ENCODE measurements around the gene DHRSX. TPM values are rescaled to one million over a fixed set of nuclear protein-coding genes. Genes with fewer than 3 reads are reported as not detected.

DHRSX gene
- total and polyA plus RNA-seq, 10 of the 15 experiments (the other 5 are each of a cell fraction or from before 2014, with no cell fraction given) = 1.7 to 39.5 (median 16.5) TPM

DNA sequence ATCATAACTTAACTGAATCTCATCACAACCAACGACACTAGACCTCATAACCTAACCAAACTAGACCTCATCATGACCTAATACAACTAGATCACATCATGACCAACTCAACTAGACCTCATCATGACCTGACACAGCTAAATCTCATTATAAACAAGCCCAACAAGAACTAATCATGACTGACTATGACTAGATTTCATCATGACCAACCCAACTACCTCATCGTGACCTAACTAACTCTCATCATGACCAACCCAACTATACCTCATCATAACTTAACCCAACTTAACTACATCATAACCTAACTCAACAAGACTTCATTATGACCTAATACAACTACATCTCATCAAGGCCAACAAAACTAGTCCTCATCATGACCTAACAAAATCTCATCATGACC lies 86.8 kb downstream of the DHRSX start:
- ChIA-PET SMC1A (ENCODE audit: uncharacterized antibody, unreplicated experiment) (no interaction called here), RAD21 (ENCODE audit: unreplicated experiment) (no interaction called here), CTCF (no interaction called here), POLR2A (no interaction called here)
- H3K27me3 ChIP-seq (replicated peaks in 1 of 2; ENCODE audit: control insufficient read depth in 2 of 2, insufficient read depth in 2 of 2, low read length in 1 of 2) = no peaks in the 10 kb centered on the region
- FAIRE-seq (no peak), ATAC-seq (no peak), DNase-seq (ENCODE audit: low read depth, low spot score) (no peak)
- 53% methylated on average over 2 of the region's 2 CpGs for WGBS (ENCODE audit: insufficient coverage, insufficient replicate concordance, low lambda C conversion rate, missing lambda C conversion rate)
- in situ Hi-C loops (cut with MboI) (no loop called here), intact Hi-C loops (cut with micrococcal nuclease; ENCODE audit: unreplicated experiment) (no loop called here)
- TF ChIP-seq, protein P1, sequence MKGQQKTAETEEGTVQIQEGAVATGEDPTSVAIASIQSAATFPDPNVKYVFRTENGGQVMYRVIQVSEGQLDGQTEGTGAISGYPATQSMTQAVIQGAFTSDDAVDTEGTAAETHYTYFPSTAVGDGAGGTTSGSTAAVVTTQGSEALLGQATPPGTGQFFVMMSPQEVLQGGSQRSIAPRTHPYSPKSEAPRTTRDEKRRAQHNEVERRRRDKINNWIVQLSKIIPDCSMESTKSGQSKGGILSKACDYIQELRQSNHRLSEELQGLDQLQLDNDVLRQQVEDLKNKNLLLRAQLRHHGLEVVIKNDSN (IDR thresholded peaks at IDR 0.05; ENCODE audit: borderline replicate concordance, extremely low read length, insufficient read depth, low read depth, low read length) = no peak
- TF ChIP-seq CEBPB (IDR thresholded peaks at IDR 0.05; ENCODE audit: borderline replicate concordance in 1 of 2, low read depth in 2 of 2, low read length in 2 of 2) (no peak), NR2C2 (IDR thresholded peaks at IDR 0.05; ENCODE audit: borderline replicate concordance, control insufficient read depth, insufficient read length, low read depth) (no peak), CHD4 (IDR thresholded peaks at IDR 0.05) (no peak), MXI1 (IDR thresholded peaks at IDR 0.05; ENCODE audit: low read depth, low read length) (no peak)
- TF ChIP-seq, protein P2, sequence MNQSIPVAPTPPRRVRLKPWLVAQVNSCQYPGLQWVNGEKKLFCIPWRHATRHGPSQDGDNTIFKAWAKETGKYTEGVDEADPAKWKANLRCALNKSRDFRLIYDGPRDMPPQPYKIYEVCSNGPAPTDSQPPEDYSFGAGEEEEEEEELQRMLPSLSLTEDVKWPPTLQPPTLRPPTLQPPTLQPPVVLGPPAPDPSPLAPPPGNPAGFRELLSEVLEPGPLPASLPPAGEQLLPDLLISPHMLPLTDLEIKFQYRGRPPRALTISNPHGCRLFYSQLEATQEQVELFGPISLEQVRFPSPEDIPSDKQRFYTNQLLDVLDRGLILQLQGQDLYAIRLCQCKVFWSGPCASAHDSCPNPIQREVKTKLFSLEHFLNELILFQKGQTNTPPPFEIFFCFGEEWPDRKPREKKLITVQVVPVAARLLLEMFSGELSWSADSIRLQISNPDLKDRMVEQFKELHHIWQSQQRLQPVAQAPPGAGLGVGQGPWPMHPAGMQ (IDR thresholded peaks at IDR 0.05; ENCODE audit: borderline replicate concordance) = no peak
- TF ChIP-seq, protein P3, sequence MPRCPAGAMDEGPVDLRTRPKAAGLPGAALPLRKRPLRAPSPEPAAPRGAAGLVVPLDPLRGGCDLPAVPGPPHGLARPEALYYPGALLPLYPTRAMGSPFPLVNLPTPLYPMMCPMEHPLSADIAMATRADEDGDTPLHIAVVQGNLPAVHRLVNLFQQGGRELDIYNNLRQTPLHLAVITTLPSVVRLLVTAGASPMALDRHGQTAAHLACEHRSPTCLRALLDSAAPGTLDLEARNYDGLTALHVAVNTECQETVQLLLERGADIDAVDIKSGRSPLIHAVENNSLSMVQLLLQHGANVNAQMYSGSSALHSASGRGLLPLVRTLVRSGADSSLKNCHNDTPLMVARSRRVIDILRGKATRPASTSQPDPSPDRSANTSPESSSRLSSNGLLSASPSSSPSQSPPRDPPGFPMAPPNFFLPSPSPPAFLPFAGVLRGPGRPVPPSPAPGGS (IDR thresholded peaks at IDR 0.05; ENCODE audit: borderline replicate concordance, insufficient read depth, low read depth, low read length, poor library complexity, severe bottlenecking) = peak; percentile 22
- no peaks in the 10 kb centered on the region for H3K4me1 ChIP-seq (ENCODE audit: control insufficient read depth, insufficient read depth, low read length)
- H3K9ac ChIP-seq (ENCODE audit: control insufficient read depth, insufficient read depth, low read length) = no peak overlapping the region
- BruUV-seq (replicated peaks) = no TSS peak
- no peaks in the 10 kb centered on the region for H4K20me1 ChIP-seq (ENCODE audit: control insufficient read depth, insufficient read depth)
- no peaks in the 10 kb centered on the region for H3K79me2 ChIP-seq (ENCODE audit: control insufficient read depth, insufficient read depth, low read length)
- H2AFZ ChIP-seq (ENCODE audit: control insufficient read depth, low read depth, low read length) = no peak overlapping the region
- H3K4me3 ChIP-seq = no peak overlapping the region
- H3K36me3 ChIP-seq (ENCODE audit: control insufficient read depth in 2 of 2, insufficient read depth in 2 of 2, low read length in 1 of 2) = peaks cover 2 to 3% of the 10 kb centered on the region in 2 experiments; a peak in 2 of 4 replicates
- no peak overlapping the region for H3K4me2 ChIP-seq (ENCODE audit: control insufficient read depth, insufficient read depth)
- H3K9me3 ChIP-seq (replicated peaks; ENCODE audit: control insufficient read depth, insufficient read depth, low read length) = peaks cover 2% of the 10 kb centered on the region
- H3K27ac ChIP-seq (ENCODE audit: control insufficient read depth, insufficient read depth) = no peak overlapping the region
